Middle frontal gyrus (tissue), 1 donor: ENCODE results near the gene ADAM30.
A peak's percentile ranks its signal among the peaks of the same experiment; 100 is the strongest.

Source experiments
- DNase-seq: peaks from one replicate; pipeline ENCODE4 v3.0.0-alpha.2; 2015; ENCODE audit warnings: low spot score; ENCODE audit errors: extremely low spot score

ADAM30 gene

GRCh38 chr1:119909890-119910596 lies 13.7 kb upstream of the ADAM30 start:
- DNase-seq = no peak

GRCh38 chr1:119908661-119909060 lies 12.3 kb upstream of the ADAM30 start:
- DNase-seq = no peak

- DNase-seq = no peak
These were observed 10.8 kb upstream of the ADAM30 start for GRCh38 chr1:119906927-119907652.

- DNase-seq = no peak
These were observed 7.1 kb upstream of the ADAM30 start for GRCh38 chr1:119903443-119903835.

GRCh38 chr1:119902775-119903442 lies 6.6 kb upstream of the ADAM30 start:
- DNase-seq = peak; percentile 3

- DNase-seq = no peak
These were observed 2.8 kb upstream of the ADAM30 start for GRCh38 chr1:119898981-119899720.

GRCh38 chr1:119898530-119898929 lies 2.2 kb upstream of the ADAM30 start:
- no peak for DNase-seq

GRCh38 chr1:119895102-119895501 lies 1.2 kb downstream of the ADAM30 start:
- DNase-seq = no peak

GRCh38 chr1:119893827-119894700 lies 2.3 kb downstream of the ADAM30 start:
- no peak for DNase-seq

- no peak for DNase-seq
These were observed 3.0 kb downstream of the ADAM30 start for GRCh38 chr1:119893238-119893791.

GRCh38 chr1:119891386-119891785 lies 4.9 kb downstream of the ADAM30 start:
- no peak for DNase-seq

- DNase-seq = no peak
These were observed 7.8 kb downstream of the ADAM30 start for GRCh38 chr1:119888476-119888875.

GRCh38 chr1:119887427-119887826 lies 8.9 kb downstream of the ADAM30 start:
- DNase-seq = no peak

GRCh38 chr1:119885903-119886783 lies 10.2 kb downstream of the ADAM30 start:
- DNase-seq = no peak

GRCh38 chr1:119884711-119885110 lies 11.6 kb downstream of the ADAM30 start:
- DNase-seq = no peak

GRCh38 chr1:119883826-119884225 lies 12.5 kb downstream of the ADAM30 start:
- DNase-seq = no peak

- DNase-seq = no peak
These were observed 13.9 kb downstream of the ADAM30 start for GRCh38 chr1:119882132-119883049.
